Psoas muscle (tissue), 8 donors: ENCODE measurements around the gene EHMT1. TPM values are rescaled to one million over a fixed set of nuclear protein-coding genes. Genes with fewer than 3 reads are reported as not detected.

ENCODE experiments used
- ATAC-seq, 4 donors: fragments of 200-7000 bp; cut with Tn5 transposase; one replicate each; pipeline ENCODE4 v1.9.1; 2020; ENCODE audit warnings: moderate library complexity in 3 of 4, mild to moderate bottlenecking in 2 of 4
- DNase-seq, 2 donors: peaks; one replicate each; pipeline ENCODE4 v3.0.0-alpha.2; 2020
- H3K27ac ChIP-seq: fragments of 200-600 bp; one replicate; pipeline ENCODE4 v1.8.0; 2022
- H3K27me3 ChIP-seq, 3 donors: fragments of 200-600 bp in 1 of 3; one replicate each; pipeline versions ENCODE4 v1.6.1 to v1.8.0; 2013 to 2022; ENCODE audit warnings: low read length in 2 of 3, mild to moderate bottlenecking in 2 of 3, moderate library complexity in 1 of 3; ENCODE audit not compliant: insufficient read depth in 3 of 3
- H3K36me3 ChIP-seq, 2 donors: fragments of 200-600 bp in 1 of 2; one replicate each; pipeline versions ENCODE4 v1.6.1 to v1.8.0; 2013 to 2022; ENCODE audit warnings: low read depth in 1 of 2, mild to moderate bottlenecking in 1 of 2, moderate library complexity in 1 of 2; ENCODE audit not compliant: insufficient read depth in 1 of 2
- H3K4me1 ChIP-seq: fragments of 200-600 bp; one replicate; pipeline ENCODE4 v1.8.0; 2022
- H3K4me3 ChIP-seq: fragments of 200-600 bp; one replicate; pipeline ENCODE4 v1.8.0; 2022; ENCODE audit warnings: mild to moderate bottlenecking
- H3K9me3 ChIP-seq: fragments of 200-600 bp; one replicate; pipeline ENCODE4 v1.8.0; 2022
- WGBS, 3 donors: extraction: QIAGEN DNeasy Blood & Tissue Kit; methylation state at CpG; one replicate each; pipeline versions ENCODE4 v1.1.6 to v1.1.7; 2013; 5-methylcytosine and 5-hydroxymethylcytosine counted together
- intact Hi-C, 2 donors: fragments of 100-400 bp; cut with DNase I; formaldehyde crosslinking; loops; one replicate each; pipeline versions ENCODE4 v1.11.0 to v1.14.2; 2022
- polyA plus RNA-seq, 3 donors: library from polyadenylated mRNA; stranded (reverse); fragments of 200-250 nt; gene quantifications; one replicate each; pipeline ENCODE4 v1.2.3, GENCODE V29; 2013
- total RNA-seq, 4 donors: library from RNA; stranded (reverse); fragmentation: NEBNext Ultra II Directional in 2 of 4; extraction: Animal tissue kit (Norgen Biotek cat#: 25700) in 2 of 4; gene quantifications; one replicate each; pipeline versions ENCODE4 v1.2.1 to v1.2.4, GENCODE V29; 2021 to 2023
- TF ChIP-seq, protein P1 (sequence below): fragments of 200-600 bp; IDR thresholded peaks from one replicate; pipeline ENCODE4 v1.8.0; 2022; ENCODE audit warnings: antibody characterized with exemption
- donor health status: healthy with polysubstance abuse.
- donor health status: DM: no; HTN: no; CAD: no; lungs with moderate emphysema.
- donor health status: Bipolar disorder and iron deficiency.
- donor health status: healthy.
- donor health status: DM: yes; HTN: yes; CAD: no.
- donor health status: DM: no; HTN: no; CAD: no.
- donor health status: DM: no; HTN: no; CAD: no.
- donor health status: DM: yes; HTN: yes; CAD: no.

The EHMT1 gene
- total and polyA plus RNA-seq, 7 donors = 29.0 to 49.6 (median 31.2) TPM

GRCh38 chr9:137717776-137718327 is 99.0 kb downstream of the EHMT1 start:
- TF ChIP-seq, protein P1, sequence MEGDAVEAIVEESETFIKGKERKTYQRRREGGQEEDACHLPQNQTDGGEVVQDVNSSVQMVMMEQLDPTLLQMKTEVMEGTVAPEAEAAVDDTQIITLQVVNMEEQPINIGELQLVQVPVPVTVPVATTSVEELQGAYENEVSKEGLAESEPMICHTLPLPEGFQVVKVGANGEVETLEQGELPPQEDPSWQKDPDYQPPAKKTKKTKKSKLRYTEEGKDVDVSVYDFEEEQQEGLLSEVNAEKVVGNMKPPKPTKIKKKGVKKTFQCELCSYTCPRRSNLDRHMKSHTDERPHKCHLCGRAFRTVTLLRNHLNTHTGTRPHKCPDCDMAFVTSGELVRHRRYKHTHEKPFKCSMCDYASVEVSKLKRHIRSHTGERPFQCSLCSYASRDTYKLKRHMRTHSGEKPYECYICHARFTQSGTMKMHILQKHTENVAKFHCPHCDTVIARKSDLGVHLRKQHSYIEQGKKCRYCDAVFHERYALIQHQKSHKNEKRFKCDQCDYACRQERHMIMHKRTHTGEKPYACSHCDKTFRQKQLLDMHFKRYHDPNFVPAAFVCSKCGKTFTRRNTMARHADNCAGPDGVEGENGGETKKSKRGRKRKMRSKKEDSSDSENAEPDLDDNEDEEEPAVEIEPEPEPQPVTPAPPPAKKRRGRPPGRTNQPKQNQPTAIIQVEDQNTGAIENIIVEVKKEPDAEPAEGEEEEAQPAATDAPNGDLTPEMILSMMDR = no peak
- Histone ChIP-seq H3K36me3 (peaks cover 2 to 30% of the 10 kb centered on the region in 2 donors), H3K27ac (no peak overlapping the region), H3K4me3 (no peak overlapping the region), H3K9me3 (no peaks in the 10 kb centered on the region), H3K27me3 (no peaks in the 10 kb centered on the region), H3K4me1 (peaks cover 7% of the 10 kb centered on the region)
- no peak for DNase-seq
- ATAC-seq = no peak
- 95 to 96% (median 95%) methylated on average over 28 of the region's 28 CpGs for WGBS, 3 donors
- intact Hi-C loops = no loop called here

DNA sequence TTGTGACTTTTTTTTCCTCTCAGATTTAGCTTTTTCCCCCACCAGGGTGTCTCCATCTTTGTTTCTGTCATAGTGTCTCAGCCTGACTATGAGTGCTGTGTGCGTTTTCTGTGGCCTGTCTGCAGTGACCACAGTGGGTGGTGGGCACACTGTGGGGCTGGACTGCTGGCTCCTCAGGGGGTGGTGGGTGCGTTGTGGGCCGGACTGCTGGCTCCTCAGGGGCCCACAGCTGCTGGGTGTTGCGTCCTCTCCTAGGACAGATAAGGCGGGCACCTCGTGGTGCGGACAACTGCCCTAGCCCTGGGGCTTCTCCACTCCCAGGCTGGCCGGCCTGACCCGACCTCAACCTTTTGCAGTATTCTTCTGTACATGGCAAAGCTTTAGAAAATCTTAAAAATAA is 100.4 kb downstream of the EHMT1 start:
- intact Hi-C loops = no loop called here
- Histone ChIP-seq H3K27ac (no peak overlapping the region), H3K27me3 (no peaks in the 10 kb centered on the region), H3K9me3 (no peaks in the 10 kb centered on the region), H3K4me1 (peaks cover 16% of the 10 kb centered on the region), H3K4me3 (no peak overlapping the region), H3K36me3 (peaks cover 2 to 30% of the 10 kb centered on the region in 2 donors)
- WGBS, 3 donors = 88 to 91% (median 90%) methylated on average over 9 of the region's 9 CpGs
- DNase-seq = no peak
- ATAC-seq = no peak
- TF ChIP-seq, protein P1 = no peak

DNA sequence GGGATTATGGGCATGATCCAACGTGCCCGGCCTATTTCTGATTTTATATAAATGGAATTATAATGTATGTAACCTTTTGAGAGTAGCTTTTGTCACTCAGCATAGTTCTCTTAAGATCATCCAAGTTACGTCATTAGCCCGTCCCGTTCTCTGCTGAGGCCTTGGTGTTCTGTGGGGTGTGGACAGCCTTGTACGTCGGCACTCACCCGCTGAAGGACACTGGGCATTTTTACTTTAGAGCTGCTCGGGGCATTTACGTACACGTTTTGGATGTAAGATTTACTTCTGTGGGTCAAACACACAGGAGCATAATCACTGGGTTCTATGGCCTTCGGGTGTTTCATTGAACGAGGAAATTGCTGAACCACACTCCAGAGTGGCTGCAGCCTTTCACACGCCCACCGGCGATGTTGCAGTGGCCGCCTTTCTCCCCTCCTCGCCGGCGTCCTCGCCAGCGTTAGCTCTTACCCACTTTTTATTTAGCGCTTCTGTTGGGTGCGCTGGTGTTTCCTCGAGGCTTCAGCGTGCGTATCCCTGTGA is 101.8 kb downstream of the EHMT1 start:
- ATAC-seq (no peak), DNase-seq (no peak)
- Histone ChIP-seq H3K4me3 (no peak overlapping the region), H3K36me3 (peaks cover 2 to 30% of the 10 kb centered on the region in 2 donors), H3K4me1 (peaks cover 14% of the 10 kb centered on the region), H3K27ac (no peak overlapping the region), H3K9me3 (no peaks in the 10 kb centered on the region), H3K27me3 (no peaks in the 10 kb centered on the region)
- TF ChIP-seq, protein P1 = no peak
- intact Hi-C loops = no loop called here
- 88 to 92% (median 90%) methylated on average over 19 to 27 of the region's 27 CpGs for WGBS, 3 donors

DNA sequence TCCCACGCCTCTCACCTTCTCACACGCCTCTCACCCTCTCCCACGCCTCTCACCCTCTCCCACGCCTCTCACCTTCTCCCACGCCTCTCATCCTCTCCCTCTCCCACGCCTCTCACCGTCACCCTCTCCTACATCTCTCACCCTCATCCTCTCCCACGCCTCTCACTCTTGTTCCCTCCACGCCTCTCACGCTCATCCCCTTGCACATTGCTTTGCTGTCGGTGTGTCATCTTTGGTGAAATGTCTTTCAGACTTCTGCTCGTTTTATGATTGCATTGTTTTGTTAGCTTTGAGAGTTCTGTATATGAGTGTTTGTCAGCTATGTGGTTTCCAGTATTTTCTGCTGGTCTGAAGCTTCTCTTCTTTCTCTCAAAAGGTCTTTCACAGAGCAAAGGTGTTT is 102.7 kb downstream of the EHMT1 start:
- Histone ChIP-seq H3K4me3 (no peak overlapping the region), H3K27ac (no peak overlapping the region), H3K9me3 (no peaks in the 10 kb centered on the region), H3K36me3 (peaks cover 2 to 30% of the 10 kb centered on the region in 2 donors), H3K27me3 (no peaks in the 10 kb centered on the region), H3K4me1 (peaks cover 14% of the 10 kb centered on the region)
- ATAC-seq = no peak
- TF ChIP-seq, protein P1 = no peak
- 95 to 96% (median 96%) methylated on average over 12 of the region's 12 CpGs for WGBS, 3 donors
- DNase-seq = no peak
- intact Hi-C loops = no loop called here

DNA sequence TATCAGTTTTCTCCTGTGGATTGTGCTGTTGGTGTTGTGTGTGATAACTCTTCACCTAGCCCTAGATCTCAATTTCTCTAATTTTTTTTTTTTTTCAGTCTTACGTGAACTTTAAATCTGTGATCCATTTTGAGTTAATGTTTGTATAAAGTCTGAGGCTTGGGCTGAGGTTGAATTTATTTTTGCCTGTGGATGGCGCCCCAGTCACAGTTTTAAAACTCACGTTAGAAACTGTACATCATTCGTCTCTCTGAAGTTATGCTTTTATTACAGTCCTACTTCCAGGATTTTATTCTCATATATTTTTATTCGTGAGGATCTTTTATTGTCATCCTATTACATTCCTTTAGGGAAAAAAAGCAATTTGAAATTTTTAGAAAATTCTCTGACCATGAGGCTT is 103.1 kb downstream of the EHMT1 start:
- H3K9me3 ChIP-seq = no peaks in the 10 kb centered on the region
- H3K27ac ChIP-seq = no peak overlapping the region
- intact Hi-C loops = no loop called here
- no peaks in the 10 kb centered on the region for H3K27me3 ChIP-seq
- peaks cover 2 to 30% of the 10 kb centered on the region in 2 donors for H3K36me3 ChIP-seq
- H3K4me1 ChIP-seq = peaks cover 14% of the 10 kb centered on the region
- no peak overlapping the region for H3K4me3 ChIP-seq
- WGBS, 3 donors = 85 to 90% (median 88%) methylated on average over 5 of the region's 5 CpGs
- no peak for ATAC-seq
- TF ChIP-seq, protein P1 = no peak
- DNase-seq = no peak
